Liver (tissue), 9 donors: Measurements from ENCODE around the gene STRIP2. TPM values are rescaled to one million over a fixed set of nuclear protein-coding genes. Genes with fewer than 3 reads are reported as not detected.

Source experiments
- DNase-seq: peaks from one replicate; pipeline ENCODE4 v3.0.0-alpha.2; 2017; ENCODE audit warnings: low spot score
- H3K27ac ChIP-seq, 2 donors: one replicate each; pipeline ENCODE4 v1.7.0; 2013; ENCODE audit warnings: inconsistent platforms in 2 of 2, low read length in 2 of 2, control low read depth in 1 of 2, low read depth in 1 of 2, mild to moderate bottlenecking in 1 of 2
- H3K27me3 ChIP-seq, 4 donors: one replicate each; pipeline versions ENCODE4 v1.6.1 to v1.7.0; 2013; ENCODE audit warnings: low read length in 3 of 4, inconsistent platforms in 1 of 4, mild to moderate bottlenecking in 1 of 4, moderate library complexity in 1 of 4; ENCODE audit not compliant: control insufficient read depth in 4 of 4, insufficient read depth in 4 of 4
- H3K36me3 ChIP-seq, 4 donors: one replicate each; pipeline versions ENCODE4 v1.6.1 to v1.7.0; 2013; ENCODE audit warnings: low read length in 3 of 4, mild to moderate bottlenecking in 3 of 4, low read depth in 1 of 4, moderate library complexity in 1 of 4; ENCODE audit not compliant: control insufficient read depth in 4 of 4, insufficient read depth in 3 of 4
- H3K4me1 ChIP-seq, 4 donors: one replicate each; pipeline versions ENCODE4 v1.6.1 to v1.7.0; 2013; ENCODE audit warnings: low read length in 3 of 4, mild to moderate bottlenecking in 3 of 4, moderate library complexity in 1 of 4; ENCODE audit not compliant: control insufficient read depth in 4 of 4, insufficient read depth in 4 of 4
- H3K4me3 ChIP-seq, 3 donors: one replicate each; pipeline versions ENCODE4 v1.6.1 to v1.7.0; 2013; ENCODE audit warnings: low read length in 3 of 3, control low read depth in 1 of 3, low read depth in 1 of 3, mild to moderate bottlenecking in 1 of 3
- H3K9ac ChIP-seq, 2 donors: one replicate each; pipeline ENCODE4 v1.7.0; 2013; ENCODE audit warnings: low read length in 2 of 2, mild to moderate bottlenecking in 2 of 2, moderate library complexity in 2 of 2, control low read depth in 1 of 2, low read depth in 1 of 2
- H3K9me3 ChIP-seq, 4 donors: one replicate each; pipeline versions ENCODE4 v1.6.1 to v1.7.0; 2013; ENCODE audit warnings: low read length in 3 of 4; ENCODE audit not compliant: control insufficient read depth in 4 of 4
- ATF3 ChIP-seq: IDR thresholded peaks from 2 replicates; pipeline ENCODE4 v1.6.1; 2016; ENCODE audit warnings: antibody characterized with exemption
- EGR1 ChIP-seq, 2 donors: IDR thresholded peaks; 2 replicates each; pipeline ENCODE4 v1.6.1; 2016 to 2018; ENCODE audit warnings: antibody characterized with exemption in 2 of 2, low read depth in 2 of 2
- FOXA1 ChIP-seq: IDR thresholded peaks from 2 replicates; pipeline ENCODE4 v1.6.1; 2016; ENCODE audit warnings: antibody characterized with exemption
- FOXA2 ChIP-seq: IDR thresholded peaks from 2 replicates; pipeline ENCODE4 v1.6.1; 2016; ENCODE audit warnings: antibody characterized with exemption
- GABPA ChIP-seq, 2 donors: IDR thresholded peaks in 1 of 2; conservative IDR thresholded peaks in 1 of 2; 2 replicates each; pipeline ENCODE4 v1.6.1; 2016; ENCODE audit warnings: antibody characterized with exemption in 2 of 2, mild to moderate bottlenecking in 1 of 2, moderate library complexity in 1 of 2
- HNF4A ChIP-seq, 2 donors: conservative IDR thresholded peaks; 2 replicates each; pipeline ENCODE4 v1.6.1; 2016; ENCODE audit warnings: antibody characterized with exemption in 2 of 2, mild to moderate bottlenecking in 2 of 2
- HNF4G ChIP-seq: IDR thresholded peaks from 2 replicates; pipeline ENCODE4 v1.6.1; 2016; ENCODE audit warnings: antibody characterized with exemption
- JUND ChIP-seq, 2 donors: IDR thresholded peaks; 2 replicates each; pipeline ENCODE4 v1.6.1; 2016; ENCODE audit warnings: antibody characterized with exemption in 2 of 2
- MAX ChIP-seq: IDR thresholded peaks from 2 replicates; pipeline ENCODE4 v1.6.1; 2016; ENCODE audit warnings: antibody characterized with exemption
- RAD21 ChIP-seq, 2 donors: IDR thresholded peaks; 2 replicates each; pipeline ENCODE4 v1.6.1; 2016; ENCODE audit warnings: antibody characterized with exemption in 2 of 2, mild to moderate bottlenecking in 2 of 2
- REST ChIP-seq: IDR thresholded peaks from 2 replicates; pipeline ENCODE4 v1.6.1; 2016; ENCODE audit warnings: antibody characterized with exemption, mild to moderate bottlenecking
- RXRA ChIP-seq, 2 donors: IDR thresholded peaks; 2 replicates each; pipeline ENCODE4 v1.6.1; 2017 to 2018; ENCODE audit warnings: antibody characterized with exemption in 2 of 2, mild to moderate bottlenecking in 1 of 2
- SP1 ChIP-seq: IDR thresholded peaks from 2 replicates; pipeline ENCODE4 v1.6.1; 2018; ENCODE audit warnings: antibody characterized with exemption, mild to moderate bottlenecking
- TAF1 ChIP-seq: conservative IDR thresholded peaks from 2 replicates; pipeline ENCODE4 v1.6.1; 2016; ENCODE audit warnings: antibody characterized with exemption, mild to moderate bottlenecking
- YY1 ChIP-seq: IDR thresholded peaks from 2 replicates; pipeline ENCODE4 v1.6.1; 2016; ENCODE audit warnings: antibody characterized with exemption, mild to moderate bottlenecking
- WGBS: extraction: QIAGEN DNeasy Blood & Tissue Kit; methylation state at CpG from one replicate; pipeline ENCODE4 v1.1.7; 2013; 5-methylcytosine and 5-hydroxymethylcytosine counted together
- polyA plus RNA-seq, 2 donors: library from polyadenylated mRNA; stranded (reverse) in 1 of 2; unstranded in 1 of 2; fragments of 200-250 nt in 1 of 2; fragments of >200 nt in 1 of 2; fragmentation: Nextera tagmentation in 1 of 2; extraction: Ambion mirVana in 1 of 2; gene quantifications; one replicate each; pipeline versions ENCODE4 v1.2.1 to v1.2.3, GENCODE V29; 2013 to 2015
- total RNA-seq, 2 donors: library from RNA; depleted of rRNA; stranded (reverse); fragments of >200 nt; gene quantifications; one replicate each; pipeline ENCODE4 v1.2.3, GENCODE V29; 2014
- TF ChIP-seq, protein P1 (sequence below): IDR thresholded peaks from 2 replicates; pipeline ENCODE4 v1.6.1; 2016; ENCODE audit warnings: antibody characterized with exemption
- TF ChIP-seq, protein P2 (sequence below): fragments of 150-350 bp; IDR thresholded peaks from 2 replicates; pipeline ENCODE4 v1.5.1; 2017; ENCODE audit warnings: improper control_type of control experiment, low read depth, low read length; ENCODE audit not compliant: missing input control
- donor health status: healthy.
- donor health status: healthy.
- donor health status: healthy.
- donor health status: healthy.
- donor health status: healthy.

STRIP2 gene
- total and polyA plus RNA-seq, 4 donors = 0.18 to 4.8 (median 0.35) TPM

DNA sequence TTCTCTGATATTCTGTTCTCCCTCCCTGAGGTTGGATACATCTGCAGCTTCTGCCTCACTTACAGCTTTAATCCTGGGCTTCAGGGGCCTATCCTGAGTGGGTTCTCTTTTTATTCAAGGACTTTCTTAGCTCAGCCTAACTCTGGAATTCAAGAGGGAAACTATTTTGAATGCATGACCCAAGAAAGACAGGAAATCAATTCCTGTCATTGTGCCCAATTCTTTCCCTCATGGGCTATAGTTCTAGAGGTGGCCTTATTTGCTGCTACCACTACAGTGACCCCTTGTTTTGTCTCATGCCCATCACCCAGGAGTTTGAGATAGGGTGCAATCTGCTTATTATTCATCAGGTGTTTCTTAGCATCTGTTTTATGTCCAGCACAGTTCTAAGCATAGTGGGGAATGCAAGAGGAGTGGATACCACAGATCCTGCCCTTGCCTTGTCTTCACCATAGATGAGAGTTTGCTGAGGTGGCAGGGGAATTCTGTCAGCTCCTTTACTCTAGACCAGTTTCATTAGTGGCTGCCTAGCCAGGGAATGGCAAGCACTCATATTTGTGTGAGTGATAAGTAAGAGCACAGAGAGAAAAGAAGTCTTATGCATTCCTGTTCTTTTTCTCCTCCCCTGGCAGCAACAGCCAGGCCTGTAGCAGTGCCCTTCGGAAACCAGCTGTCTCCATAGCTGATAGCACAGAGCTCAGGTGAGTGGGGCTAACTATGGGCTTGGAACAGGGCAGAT, 19.4 kb downstream of the STRIP2 start:
- no peak for TF ChIP-seq FOXA2
- TF ChIP-seq, protein P1, sequence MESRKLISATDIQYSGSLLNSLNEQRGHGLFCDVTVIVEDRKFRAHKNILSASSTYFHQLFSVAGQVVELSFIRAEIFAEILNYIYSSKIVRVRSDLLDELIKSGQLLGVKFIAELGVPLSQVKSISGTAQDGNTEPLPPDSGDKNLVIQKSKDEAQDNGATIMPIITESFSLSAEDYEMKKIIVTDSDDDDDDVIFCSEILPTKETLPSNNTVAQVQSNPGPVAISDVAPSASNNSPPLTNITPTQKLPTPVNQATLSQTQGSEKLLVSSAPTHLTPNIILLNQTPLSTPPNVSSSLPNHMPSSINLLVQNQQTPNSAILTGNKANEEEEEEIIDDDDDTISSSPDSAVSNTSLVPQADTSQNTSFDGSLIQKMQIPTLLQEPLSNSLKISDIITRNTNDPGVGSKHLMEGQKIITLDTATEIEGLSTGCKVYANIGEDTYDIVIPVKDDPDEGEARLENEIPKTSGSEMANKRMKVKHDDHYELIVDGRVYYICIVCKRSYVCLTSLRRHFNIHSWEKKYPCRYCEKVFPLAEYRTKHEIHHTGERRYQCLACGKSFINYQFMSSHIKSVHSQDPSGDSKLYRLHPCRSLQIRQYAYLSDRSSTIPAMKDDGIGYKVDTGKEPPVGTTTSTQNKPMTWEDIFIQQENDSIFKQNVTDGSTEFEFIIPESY = no peak
- TF ChIP-seq HNF4A (conservative IDR thresholded peaks at IDR 0.05) = no peak
- TF ChIP-seq JUND (IDR thresholded peaks at IDR 0.05) = no peak
- no peak for TF ChIP-seq GABPA (IDR thresholded peaks at IDR 0.05 in 1 of 2, conservative IDR thresholded peaks at IDR 0.05 in 1 of 2)
- TF ChIP-seq TAF1 = no peak
- no peak for TF ChIP-seq ATF3
- TF ChIP-seq HNF4G = no peak
- TF ChIP-seq EGR1 (IDR thresholded peaks at IDR 0.05; ENCODE audit: low read depth in 2 of 2) = no peak
- TF ChIP-seq FOXA1 = no peak
- no peak for TF ChIP-seq MAX
- TF ChIP-seq RXRA (IDR thresholded peaks at IDR 0.05) = no peak
- TF ChIP-seq, protein P2, sequence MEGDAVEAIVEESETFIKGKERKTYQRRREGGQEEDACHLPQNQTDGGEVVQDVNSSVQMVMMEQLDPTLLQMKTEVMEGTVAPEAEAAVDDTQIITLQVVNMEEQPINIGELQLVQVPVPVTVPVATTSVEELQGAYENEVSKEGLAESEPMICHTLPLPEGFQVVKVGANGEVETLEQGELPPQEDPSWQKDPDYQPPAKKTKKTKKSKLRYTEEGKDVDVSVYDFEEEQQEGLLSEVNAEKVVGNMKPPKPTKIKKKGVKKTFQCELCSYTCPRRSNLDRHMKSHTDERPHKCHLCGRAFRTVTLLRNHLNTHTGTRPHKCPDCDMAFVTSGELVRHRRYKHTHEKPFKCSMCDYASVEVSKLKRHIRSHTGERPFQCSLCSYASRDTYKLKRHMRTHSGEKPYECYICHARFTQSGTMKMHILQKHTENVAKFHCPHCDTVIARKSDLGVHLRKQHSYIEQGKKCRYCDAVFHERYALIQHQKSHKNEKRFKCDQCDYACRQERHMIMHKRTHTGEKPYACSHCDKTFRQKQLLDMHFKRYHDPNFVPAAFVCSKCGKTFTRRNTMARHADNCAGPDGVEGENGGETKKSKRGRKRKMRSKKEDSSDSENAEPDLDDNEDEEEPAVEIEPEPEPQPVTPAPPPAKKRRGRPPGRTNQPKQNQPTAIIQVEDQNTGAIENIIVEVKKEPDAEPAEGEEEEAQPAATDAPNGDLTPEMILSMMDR = no peak
- TF ChIP-seq SP1 = no peak
- no peak for TF ChIP-seq RAD21 (IDR thresholded peaks at IDR 0.05)
- no peak for TF ChIP-seq REST
- no peak for TF ChIP-seq YY1
- Histone ChIP-seq H3K4me1 (no peaks in the 10 kb centered on the region), H3K9me3 (no peaks in the 10 kb centered on the region), H3K4me3 (no peak overlapping the region), H3K27me3 (no peaks in the 10 kb centered on the region), H3K9ac (no peak overlapping the region), H3K36me3 (no peaks in the 10 kb centered on the region), H3K27ac (no peak overlapping the region)
- WGBS = 90% methylated on average over 1 of the region's 1 CpG
- no peak for DNase-seq
